ENCODE data around the gene BEAN1.

BEAN1 gene

GRCh38 chr16:66471716-66472393 lies 44.8 kb downstream of the BEAN1 start:
- no peak for DNase-seq

- DNase-seq = no peak
Measured at GRCh38 chr16:66473051-66473571, 46.0 kb downstream of the BEAN1 start.

DNA sequence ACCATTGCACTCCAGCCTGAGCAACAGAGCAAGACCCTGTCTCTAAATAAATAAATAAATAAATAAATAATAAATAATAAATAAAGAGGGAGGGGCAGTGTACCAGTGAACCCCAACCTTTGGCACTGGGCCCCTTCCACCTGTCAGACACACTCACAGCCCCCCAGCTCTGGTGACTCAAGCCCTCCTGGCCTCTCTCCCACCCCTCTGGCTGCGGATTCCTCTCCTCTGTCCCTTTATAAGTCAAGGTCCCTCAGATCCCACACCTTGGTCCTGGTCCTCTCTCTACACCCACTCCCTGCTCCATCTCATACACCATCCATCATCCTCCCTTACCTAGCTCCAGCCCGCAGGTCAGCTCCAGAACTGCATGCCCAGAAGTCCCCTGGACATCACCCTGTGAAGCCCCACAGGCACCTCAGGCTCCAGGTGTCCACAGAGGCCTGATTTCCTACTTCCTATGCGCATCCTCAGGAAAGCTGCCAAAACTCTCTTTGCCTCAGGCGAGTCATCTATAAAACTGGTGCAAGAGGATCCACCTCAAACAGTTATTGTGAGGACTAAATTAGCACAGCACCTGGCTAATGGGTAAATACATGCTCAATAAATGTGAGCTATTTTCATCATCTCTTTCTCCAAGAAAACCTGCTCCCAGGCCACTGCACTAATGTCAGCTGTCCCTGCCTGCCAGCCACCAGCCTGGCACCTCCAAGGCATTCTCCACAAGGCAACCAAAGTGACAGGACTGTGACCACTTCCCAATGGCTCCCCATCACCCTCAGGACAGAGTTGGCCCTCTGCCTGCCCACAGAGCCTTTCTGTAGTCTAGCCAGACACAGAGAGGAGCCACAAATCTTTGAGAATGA lies 46.8 kb downstream of the BEAN1 start:
- no peak for DNase-seq

DNA sequence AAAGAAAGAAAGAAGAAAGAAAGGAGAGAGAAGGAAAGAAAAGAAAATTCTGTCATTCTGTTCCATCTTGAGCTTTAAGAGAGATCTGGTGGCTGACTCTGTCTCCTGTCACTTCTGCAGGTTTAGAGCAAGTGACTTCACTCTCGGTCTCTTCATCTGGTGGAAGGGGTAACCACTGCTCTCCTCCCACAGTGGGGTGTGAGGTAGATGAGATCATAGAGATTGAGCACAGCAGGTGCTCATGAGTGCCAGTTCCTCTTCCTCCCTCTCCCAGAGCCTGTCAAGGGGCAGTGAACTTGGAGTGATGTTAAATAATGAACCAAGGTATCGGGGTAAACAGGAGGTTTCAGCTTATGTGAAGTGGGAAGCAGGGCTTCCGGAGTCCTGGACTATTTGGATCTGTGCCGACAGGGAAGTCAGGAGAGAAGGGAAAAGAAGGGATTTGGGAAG lies 47.7 kb downstream of the BEAN1 start:
- peak in 1 of 2 experiments; percentile 13 for DNase-seq

- no peak for DNase-seq
Measured at GRCh38 chr16:66475232-66475631, 48.1 kb downstream of the BEAN1 start.

GRCh38 chr16:66476328-66477027 lies 49.4 kb downstream of the BEAN1 start:
- DNase-seq = no peak

DNA sequence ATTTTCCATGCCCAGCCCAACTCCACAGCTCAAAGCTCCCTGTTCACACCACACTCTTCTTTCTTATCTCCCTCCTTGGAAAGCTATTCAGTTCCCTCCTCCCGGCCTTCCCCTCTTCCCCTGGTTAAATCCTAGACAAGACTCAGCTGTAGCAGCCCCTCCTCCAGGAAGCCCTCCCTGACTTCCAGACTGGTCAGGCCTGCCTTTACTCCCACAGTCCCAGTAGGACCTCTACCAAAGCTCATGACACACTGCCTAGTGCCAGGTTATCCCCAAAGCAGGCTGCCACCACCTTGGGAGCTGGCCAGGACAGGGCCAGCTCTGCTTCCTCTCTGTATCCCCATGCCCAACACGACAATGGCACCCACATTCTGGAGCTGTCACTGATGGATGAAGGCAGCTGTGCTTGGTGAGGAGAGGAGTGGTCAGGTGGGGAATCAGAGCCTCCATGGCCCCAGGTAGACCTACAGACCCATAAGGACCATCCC lies 50.0 kb downstream of the BEAN1 start:
- DNase-seq = no peak

DNA sequence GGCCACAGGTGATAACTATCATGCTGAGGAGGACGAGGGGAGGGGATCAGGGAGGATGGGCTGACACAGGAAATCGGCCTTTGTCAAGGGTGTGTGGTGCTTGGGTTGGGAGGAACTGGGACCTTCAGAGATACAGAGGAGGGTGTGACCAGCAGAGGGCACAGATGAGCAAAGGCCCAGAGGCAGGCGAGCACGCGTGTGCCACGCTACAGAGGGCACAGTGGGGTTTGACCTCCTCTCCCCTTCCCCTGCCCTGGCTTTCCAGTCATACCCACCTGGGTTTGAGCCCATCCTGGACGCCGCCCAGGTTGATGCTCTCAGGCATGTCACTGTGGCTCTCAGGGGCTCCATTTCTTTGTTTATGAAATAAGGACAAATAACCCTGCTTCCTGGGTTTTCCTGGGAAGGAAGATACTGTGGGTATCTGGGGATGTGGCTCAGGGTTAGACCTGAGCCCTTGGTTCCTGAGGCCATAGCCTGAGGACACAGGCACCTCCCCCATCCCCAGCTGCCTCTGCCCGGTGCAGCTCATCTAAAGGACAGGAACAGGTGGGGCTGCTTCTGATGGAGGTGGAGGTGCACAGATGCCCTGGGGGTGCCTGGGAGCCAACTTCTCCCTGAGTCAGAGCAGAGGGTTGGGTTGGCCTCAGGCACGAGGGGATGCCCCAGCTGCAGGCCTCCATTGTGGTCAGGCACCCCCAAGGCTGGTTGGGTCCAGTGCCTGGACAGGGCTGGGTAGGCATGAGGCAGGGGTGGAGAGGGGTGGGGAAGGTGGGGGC lies 51.8 kb downstream of the BEAN1 start:
- DNase-seq = peak; percentile 56 to 61

DNA sequence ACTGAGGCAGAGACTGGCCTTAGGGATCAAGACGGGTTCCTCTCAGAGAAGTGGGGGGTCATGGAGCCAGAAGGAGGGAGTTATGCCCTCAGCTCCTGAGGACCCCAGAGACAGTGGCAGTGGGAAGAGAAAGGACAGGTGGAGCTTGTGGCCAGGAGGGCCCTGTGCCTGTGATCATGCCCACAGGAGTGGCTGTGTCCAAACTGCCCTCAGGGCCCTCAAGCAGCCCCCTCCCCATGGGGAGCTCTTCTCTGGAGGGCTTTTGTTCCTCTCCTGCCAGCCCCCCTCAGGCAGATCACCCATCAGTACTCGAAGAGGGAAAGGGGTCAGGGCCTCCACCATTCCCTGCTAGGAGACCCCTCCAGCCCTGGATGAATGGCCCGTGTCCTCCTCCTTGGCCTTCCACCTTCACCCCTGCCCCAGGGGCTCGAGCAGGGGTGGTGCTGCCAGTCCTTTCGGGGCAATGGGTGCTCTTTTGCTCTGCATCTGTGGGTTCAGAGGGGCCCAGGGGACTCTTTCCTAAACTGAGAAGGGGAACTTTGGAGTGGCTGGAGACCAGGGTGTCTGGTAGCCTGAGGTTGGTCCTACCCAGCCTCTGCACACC lies 52.7 kb downstream of the BEAN1 start:
- DNase-seq = no peak

GRCh38 chr16:66480265-66481080 lies 53.4 kb downstream of the BEAN1 start:
- DNase-seq = no peak

DNA sequence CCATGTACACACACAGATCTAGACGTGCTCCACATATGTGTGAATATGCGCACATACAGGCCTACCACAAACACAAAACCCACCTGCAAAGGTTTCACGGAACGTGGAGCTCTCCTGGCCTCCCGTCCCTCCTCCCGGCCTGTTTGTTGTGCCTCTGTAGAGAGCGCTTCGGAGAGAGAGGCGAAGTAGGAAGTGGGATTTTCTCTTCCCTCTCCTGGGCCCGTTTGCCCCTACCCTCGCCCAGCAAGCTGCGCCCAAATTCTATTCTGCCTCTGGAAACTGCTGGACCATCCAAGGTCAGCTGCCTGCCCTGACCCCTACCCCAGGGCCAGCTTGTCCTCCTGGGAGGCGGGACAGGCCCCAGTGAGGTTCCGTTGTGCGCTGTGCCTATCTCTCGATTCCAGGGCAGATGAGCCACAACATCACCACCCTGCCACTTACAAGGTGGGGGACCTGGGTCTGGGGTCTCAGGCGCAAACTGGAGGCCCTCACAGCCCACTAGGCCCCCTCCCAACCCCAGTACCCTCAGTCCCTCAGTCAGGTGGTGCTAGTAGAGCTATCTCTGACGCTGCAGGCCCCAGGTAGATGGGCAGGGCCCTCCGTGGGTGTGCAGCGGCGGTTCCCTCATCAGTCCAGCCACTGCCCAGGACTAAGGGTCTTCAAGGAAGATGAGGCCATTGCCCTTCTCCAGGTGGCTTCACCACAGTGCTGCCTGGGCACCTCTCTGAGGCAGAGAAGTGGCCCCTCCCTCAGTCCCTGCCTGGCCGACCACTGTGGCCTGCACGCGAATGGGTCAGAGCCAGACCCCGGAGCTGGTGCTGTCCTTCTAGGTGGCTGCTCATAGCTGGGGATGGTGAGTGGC lies 54.2 kb downstream of the BEAN1 start:
- DNase-seq = no peak

- no peak for DNase-seq
Measured at GRCh38 chr16:66481943-66482390, 54.9 kb downstream of the BEAN1 start.

GRCh38 chr16:66483689-66484452 lies 56.8 kb downstream of the BEAN1 start:
- peak; percentile 56 to 67 for DNase-seq

DNA sequence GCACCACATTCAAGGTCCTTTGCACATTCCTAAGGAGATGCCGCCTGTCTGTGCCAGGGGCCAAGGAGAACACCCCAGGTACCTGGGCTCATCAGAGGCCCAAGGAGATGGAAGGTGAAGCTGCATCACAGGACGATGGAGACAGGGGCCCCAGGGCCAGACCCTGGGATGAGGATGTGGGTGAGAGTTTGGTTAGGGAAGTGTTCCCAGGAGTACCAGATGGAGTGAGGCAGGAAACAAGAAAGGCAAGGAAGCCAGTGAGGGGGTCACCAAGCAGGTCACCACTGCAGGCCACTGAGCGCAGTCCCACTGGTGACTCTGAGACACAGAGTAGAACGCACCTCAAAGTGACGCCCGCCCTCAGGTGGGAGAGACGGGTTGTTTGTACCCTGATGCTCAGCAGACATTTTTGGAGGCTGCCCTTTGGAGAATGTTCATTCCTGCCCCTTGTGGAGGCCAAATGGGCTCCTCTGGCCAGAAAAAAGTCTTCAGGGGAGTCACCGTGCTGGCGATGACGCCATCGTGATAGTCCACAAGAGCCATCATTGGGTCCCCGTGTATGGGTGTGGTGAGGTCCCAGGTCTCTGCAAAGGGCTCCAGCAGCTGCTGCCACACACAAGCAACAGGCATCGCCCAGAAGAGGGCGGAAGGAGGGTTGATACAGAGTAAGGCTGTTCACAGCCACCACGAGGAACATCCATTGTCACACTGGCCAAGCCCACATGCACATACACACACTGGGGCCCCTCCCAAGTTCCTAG lies 57.5 kb downstream of the BEAN1 start:
- no peak for DNase-seq

DNA sequence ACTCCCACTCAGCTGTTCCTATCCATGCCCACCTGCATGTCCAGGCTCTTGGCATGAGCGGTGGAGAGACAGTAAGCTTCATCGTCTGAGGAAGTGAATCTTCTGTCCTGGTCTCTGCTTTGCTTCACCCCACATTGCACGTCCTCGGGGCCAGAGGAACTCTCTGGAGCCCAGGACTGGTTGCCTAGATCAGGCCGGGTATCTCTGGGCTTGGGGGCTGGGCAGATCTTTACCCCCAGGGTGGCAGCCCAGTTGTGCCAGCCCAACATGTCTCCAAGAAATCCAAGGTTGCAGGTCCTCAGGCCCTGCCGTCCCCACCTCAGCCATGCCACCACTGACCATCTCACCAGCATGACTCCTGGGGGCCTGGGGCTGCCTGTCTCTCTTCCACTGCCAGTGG lies 58.3 kb downstream of the BEAN1 start:
- no peak for DNase-seq

DNA sequence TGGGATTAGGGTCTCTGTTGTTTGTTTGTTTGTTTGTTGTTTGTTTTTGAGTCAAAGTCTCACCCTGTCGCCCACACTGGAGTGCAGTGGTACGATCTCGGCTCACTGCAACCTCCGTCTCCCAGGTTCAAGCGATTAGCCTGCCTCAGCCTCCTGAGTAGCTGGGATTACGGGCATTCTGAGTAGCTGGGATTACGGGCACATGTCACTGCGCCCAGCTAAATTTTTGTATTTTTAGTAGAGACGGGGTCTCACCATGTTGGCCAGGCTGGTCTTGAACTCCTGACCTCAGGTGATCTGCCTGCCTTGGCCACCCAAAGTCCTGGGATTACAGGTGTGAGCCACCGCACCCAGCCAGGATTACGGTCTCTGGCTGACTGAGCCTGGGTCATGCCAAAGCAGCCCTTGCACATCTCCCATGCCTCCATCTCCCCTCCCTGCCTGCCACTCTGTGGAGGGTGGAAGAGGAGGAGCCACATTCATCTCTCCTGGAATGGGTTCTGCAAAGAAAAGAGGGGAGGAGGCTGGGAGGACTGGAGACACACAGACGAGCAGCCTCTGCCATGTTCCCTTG lies 59.2 kb downstream of the BEAN1 start:
- DNase-seq = no peak

- DNase-seq = peak; percentile 27 to 41
Measured at GRCh38 chr16:66486773-66487579, 59.9 kb downstream of the BEAN1 start.
